ENCODE results near the gene ARVCF.

The ARVCF gene

DNA sequence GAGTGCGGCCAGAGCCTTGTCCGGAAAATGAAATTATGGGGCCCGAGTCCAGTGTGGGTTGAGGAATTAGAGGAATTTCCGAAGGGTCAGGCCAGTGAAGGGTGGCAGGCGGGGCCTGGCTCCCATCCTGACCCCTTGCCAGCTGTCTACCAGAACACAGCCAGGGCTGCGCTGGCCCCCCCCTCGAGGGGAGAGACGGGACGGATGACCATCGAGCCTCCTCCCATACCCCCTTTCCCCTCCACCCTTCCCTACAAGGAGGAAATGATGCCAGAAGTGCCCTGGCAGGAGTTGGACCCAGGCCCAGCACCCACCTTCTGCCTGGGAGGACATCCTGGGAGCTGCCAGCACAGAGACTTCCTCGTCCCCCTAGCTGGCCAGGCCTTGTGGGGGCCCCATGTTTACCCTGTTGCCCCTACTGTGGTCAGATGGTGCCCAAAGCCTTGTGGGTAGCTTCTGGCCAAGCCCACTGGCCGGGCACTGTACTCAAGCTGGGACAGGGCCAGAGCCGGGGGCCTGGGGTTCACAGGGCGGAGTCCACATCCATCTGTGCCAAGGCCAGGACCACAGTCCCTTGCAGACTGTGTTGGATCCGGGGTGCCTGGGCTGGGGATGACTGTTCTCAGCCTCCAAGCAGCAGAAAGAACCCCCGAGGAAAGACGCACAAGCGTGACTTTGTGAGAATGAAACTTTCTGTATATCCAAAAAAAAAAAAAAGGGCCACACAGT, 20.8 kb downstream of the ARVCF start:
- Histone ChIP-seq H3K9ac (ENCODE audit: low read length) (no peak overlapping the region), H3K4me2 (ENCODE audit: low read length) (no peak overlapping the region), H2AFZ (ENCODE audit: low read length) (no peak overlapping the region), H3K9me2 (ENCODE audit: low read depth, low read length) (no peaks in the 10 kb centered on the region), H3K4me3 (ENCODE audit: low read depth, low read length, poor library complexity, severe bottlenecking) (no peak overlapping the region), H4K20me1 (ENCODE audit: insufficient read depth, low read length) (no peaks in the 10 kb centered on the region), H3K9me3 (ENCODE audit: low read length) (no peaks in the 10 kb centered on the region), H3K4me1 (ENCODE audit: insufficient read depth, low read length, severe bottlenecking) (no peaks in the 10 kb centered on the region), H3K79me2 (ENCODE audit: insufficient read depth, low read length) (no peaks in the 10 kb centered on the region), H3F3A (ENCODE audit: insufficient read depth, low read length) (no peaks in the 10 kb centered on the region), H3K36me3 (ENCODE audit: insufficient read depth, low read length) (no peaks in the 10 kb centered on the region), H3K27me3 (ENCODE audit: insufficient read depth, low read length) (peaks cover 15% of the 10 kb centered on the region), H3K27ac (ENCODE audit: low read depth, low read length, poor library complexity, severe bottlenecking) (no peak overlapping the region)
- TF ChIP-seq EZH2 (IDR thresholded peaks at IDR 0.05; ENCODE audit: borderline replicate concordance, low read length): no peak
- TF ChIP-seq, protein P1, sequence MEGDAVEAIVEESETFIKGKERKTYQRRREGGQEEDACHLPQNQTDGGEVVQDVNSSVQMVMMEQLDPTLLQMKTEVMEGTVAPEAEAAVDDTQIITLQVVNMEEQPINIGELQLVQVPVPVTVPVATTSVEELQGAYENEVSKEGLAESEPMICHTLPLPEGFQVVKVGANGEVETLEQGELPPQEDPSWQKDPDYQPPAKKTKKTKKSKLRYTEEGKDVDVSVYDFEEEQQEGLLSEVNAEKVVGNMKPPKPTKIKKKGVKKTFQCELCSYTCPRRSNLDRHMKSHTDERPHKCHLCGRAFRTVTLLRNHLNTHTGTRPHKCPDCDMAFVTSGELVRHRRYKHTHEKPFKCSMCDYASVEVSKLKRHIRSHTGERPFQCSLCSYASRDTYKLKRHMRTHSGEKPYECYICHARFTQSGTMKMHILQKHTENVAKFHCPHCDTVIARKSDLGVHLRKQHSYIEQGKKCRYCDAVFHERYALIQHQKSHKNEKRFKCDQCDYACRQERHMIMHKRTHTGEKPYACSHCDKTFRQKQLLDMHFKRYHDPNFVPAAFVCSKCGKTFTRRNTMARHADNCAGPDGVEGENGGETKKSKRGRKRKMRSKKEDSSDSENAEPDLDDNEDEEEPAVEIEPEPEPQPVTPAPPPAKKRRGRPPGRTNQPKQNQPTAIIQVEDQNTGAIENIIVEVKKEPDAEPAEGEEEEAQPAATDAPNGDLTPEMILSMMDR (IDR thresholded peaks at IDR 0.05; ENCODE audit: low read length): no peak

GRCh38 chr22:19994851-19995610, 21.6 kb downstream of the ARVCF start:
- Histone ChIP-seq H3K27ac (ENCODE audit: low read depth, low read length, poor library complexity, severe bottlenecking) (no peak overlapping the region), H3K36me3 (ENCODE audit: insufficient read depth, low read length) (no peaks in the 10 kb centered on the region), H3K4me3 (ENCODE audit: low read depth, low read length, poor library complexity, severe bottlenecking) (no peak overlapping the region), H3K9me2 (ENCODE audit: low read depth, low read length) (no peaks in the 10 kb centered on the region), H3K9me3 (ENCODE audit: low read length) (no peaks in the 10 kb centered on the region), H3K79me2 (ENCODE audit: insufficient read depth, low read length) (no peaks in the 10 kb centered on the region), H2AFZ (ENCODE audit: low read length) (no peak overlapping the region), H3F3A (ENCODE audit: insufficient read depth, low read length) (no peaks in the 10 kb centered on the region), H3K4me1 (ENCODE audit: insufficient read depth, low read length, severe bottlenecking) (no peaks in the 10 kb centered on the region), H4K20me1 (ENCODE audit: insufficient read depth, low read length) (no peaks in the 10 kb centered on the region), H3K27me3 (ENCODE audit: insufficient read depth, low read length) (peaks cover 15% of the 10 kb centered on the region), H3K9ac (ENCODE audit: low read length) (no peak overlapping the region), H3K4me2 (ENCODE audit: low read length) (no peak overlapping the region)
- TF ChIP-seq EZH2 (IDR thresholded peaks at IDR 0.05; ENCODE audit: borderline replicate concordance, low read length): no peak
- TF ChIP-seq, protein P1 (IDR thresholded peaks at IDR 0.05; ENCODE audit: low read length): no peak

- no peaks in the 10 kb centered on the region for H4K20me1 ChIP-seq (ENCODE audit: insufficient read depth, low read length)
- H2AFZ ChIP-seq (ENCODE audit: low read length): no peak overlapping the region
- H3K9ac ChIP-seq (ENCODE audit: low read length): no peak overlapping the region
- no peaks in the 10 kb centered on the region for H3F3A ChIP-seq (ENCODE audit: insufficient read depth, low read length)
- H3K36me3 ChIP-seq (ENCODE audit: insufficient read depth, low read length): no peaks in the 10 kb centered on the region
- H3K9me2 ChIP-seq (ENCODE audit: low read depth, low read length): no peaks in the 10 kb centered on the region
- H3K4me2 ChIP-seq (ENCODE audit: low read length): no peak overlapping the region
- peaks cover 15% of the 10 kb centered on the region for H3K27me3 ChIP-seq (ENCODE audit: insufficient read depth, low read length)
- no peaks in the 10 kb centered on the region for H3K79me2 ChIP-seq (ENCODE audit: insufficient read depth, low read length)
- no peak overlapping the region for H3K27ac ChIP-seq (ENCODE audit: low read depth, low read length, poor library complexity, severe bottlenecking)
- H3K4me1 ChIP-seq (ENCODE audit: insufficient read depth, low read length, severe bottlenecking): no peaks in the 10 kb centered on the region
- TF ChIP-seq EZH2 (IDR thresholded peaks at IDR 0.05; ENCODE audit: borderline replicate concordance, low read length): no peak
- TF ChIP-seq, protein P1 (IDR thresholded peaks at IDR 0.05; ENCODE audit: low read length): no peak
- no peaks in the 10 kb centered on the region for H3K9me3 ChIP-seq (ENCODE audit: low read length)
- no peak overlapping the region for H3K4me3 ChIP-seq (ENCODE audit: low read depth, low read length, poor library complexity, severe bottlenecking)
Observed at GRCh38 chr22:19993926-19994325, 22.7 kb downstream of the ARVCF start.

All from OCI-LY1 (cell line).